Measurements from ENCODE around the gene PLCXD3.
A peak's percentile ranks its signal among the peaks of the same experiment; 100 is the strongest.
"Not testable (repeated sequence)": the region's sequence is repeated elsewhere in the genome, so short reads cannot be mapped to it uniquely, and the experiment has no call there.

PLCXD3 gene

DNA sequence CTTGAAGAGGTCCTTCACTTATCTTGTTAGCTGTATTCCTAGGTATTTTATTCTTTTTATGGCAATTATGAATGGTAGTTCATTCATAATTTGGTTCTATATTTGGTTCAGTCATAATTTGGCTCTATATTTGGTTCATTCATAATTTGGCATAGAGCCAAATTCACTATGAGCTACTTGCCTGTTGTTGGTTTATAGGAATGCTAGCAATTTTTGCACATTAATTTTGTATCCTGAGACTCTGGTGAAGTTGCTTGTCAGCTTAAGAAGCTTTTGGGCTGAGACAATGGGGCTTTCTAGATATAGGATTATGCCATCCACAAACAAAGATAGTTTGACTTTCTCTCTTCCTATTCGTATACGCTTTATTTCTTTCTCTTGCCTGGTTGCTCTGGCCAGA, 142.2 kb downstream of the PLCXD3 start:
- FAIRE-seq (no peak), DNase-seq (ENCODE audit: extremely low spot score, insufficient read length, low read depth) (no peak)

DNA sequence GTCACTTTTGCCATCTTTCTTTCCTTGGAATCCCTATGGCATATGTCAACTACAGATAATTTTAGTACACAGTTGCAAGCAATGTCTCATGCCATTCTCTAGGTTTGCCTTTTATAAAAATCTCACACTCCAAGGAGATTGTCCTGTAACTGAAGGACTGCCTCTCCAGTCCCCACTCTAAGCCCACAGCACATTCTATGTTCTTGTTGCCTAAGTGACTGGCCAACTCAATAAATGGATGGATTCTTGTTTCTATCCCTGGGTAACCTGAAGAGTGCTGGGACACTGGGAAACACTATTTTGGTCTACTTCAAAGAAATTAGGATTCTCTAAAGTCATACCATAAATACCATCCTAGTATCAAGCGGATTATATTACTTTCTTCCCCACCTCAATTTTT, 145.0 kb downstream of the PLCXD3 start:
- FAIRE-seq (no peak), DNase-seq (ENCODE audit: extremely low spot score, insufficient read length, low read depth) (no peak)

DNA sequence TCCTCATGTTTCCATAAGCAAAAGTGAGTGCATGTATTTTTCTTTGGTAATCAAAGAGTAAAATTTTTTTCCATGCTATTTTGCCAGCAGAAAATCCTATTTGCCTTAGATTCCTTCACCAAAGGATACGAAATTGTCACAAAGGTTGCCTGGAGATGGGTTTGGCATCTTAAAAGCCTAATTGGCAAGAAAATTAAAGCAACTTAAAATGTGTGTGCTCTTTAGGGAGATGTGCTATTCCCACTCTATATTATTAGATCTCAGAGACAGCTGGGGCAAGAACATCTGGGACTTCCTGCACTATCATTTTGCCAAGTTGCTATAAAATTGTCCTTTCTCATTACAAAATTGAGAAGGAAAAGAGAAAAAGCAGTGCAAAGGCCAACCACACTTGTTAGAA, 146.1 kb downstream of the PLCXD3 start:
- FAIRE-seq = no peak
- DNase-seq (ENCODE audit: extremely low spot score, insufficient read length, low read depth) = no peak

DNA sequence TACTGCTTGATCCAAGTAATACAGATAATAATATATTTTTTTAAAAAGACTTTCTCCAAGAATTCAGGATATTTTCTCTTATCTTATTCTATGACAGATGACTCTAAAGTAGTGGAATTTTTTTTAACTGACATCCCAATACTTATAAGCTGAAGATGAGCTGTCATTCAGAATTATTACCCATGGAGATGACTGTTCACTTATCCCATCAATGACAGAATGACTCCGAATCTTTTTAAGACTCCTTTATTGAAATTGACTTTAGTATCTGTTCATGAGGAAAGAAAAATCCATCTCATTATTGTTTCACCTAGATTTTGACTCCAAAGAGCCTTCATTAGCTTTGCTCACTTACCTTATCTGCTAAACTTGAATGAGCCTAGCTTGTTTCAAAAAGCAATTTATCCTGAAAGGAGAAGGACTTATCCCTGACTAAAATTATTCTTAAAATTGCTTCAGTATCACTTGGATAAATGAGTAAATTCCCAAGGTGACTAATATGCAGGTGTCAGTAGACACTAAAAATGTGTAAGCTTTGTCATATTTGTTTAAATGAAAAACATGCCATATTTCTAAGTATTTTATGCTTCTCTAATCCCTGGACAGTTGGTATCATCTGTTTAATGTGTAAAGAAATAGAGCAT, 146.9 kb downstream of the PLCXD3 start:
- FAIRE-seq (no peak), DNase-seq (ENCODE audit: extremely low spot score, insufficient read length, low read depth) (no peak)

DNA sequence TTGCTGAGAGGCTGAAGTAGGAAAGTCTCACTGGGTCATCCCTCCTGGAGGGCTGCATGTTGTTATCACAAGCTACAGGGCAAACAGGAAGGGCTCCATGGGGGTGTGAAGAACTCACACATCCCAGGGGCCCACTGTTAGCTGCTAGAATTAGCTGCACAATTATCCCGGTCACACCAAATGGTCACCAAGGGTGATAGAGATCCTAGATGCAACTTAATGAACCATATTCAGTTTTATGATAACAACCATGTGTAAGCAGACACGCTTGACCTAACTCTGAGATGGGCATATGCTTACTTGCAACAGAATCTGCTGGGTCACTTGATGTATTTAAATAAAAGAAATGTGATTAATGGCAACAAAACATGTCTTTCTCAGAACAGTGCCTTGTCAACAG, 153.6 kb downstream of the PLCXD3 start:
- DNase-seq (ENCODE audit: extremely low spot score, insufficient read length, low read depth) (no peak), FAIRE-seq (no peak)

DNA sequence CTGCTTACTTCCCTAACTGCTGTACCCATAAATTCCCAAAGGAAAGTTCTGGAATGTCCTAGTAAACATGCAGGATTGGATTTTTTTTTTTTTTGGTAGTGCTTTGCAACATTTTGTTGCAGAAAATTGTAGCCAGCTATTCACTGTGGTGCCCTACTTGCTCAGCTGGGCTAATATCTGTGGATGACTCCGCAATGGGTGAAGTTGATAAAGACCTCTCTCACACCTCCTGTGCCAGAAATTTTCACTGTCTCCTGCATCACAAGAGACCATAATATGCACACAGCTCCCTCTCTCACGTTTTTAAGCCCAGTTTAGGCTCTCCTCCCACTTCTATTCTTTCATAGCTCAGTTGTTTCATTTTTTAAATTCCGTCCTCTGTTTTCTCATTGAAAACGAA, 160.6 kb downstream of the PLCXD3 start:
- FAIRE-seq (no peak), DNase-seq (ENCODE audit: extremely low spot score, insufficient read length, low read depth) (no peak)

DNA sequence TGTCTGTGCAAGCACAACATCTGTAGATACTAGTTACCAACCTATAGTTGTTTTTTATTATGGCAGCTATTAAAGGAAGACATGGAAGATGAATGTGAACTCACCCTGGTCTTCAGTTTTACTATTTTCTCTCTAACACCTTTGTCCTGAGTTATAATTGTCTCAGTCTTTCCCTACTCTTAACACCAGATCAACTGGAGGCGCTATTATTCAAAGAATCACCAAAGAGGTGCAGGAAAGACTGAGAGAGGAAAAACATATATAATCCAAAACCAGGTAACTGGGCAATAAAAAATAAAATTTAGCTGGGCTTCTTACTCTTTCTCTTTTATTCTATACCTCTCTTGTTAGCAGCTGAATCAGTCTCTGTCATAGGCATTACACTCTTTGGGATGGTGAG, 162.8 kb downstream of the PLCXD3 start:
- FAIRE-seq (no peak), DNase-seq (ENCODE audit: extremely low spot score, insufficient read length, low read depth) (no peak)

DNA sequence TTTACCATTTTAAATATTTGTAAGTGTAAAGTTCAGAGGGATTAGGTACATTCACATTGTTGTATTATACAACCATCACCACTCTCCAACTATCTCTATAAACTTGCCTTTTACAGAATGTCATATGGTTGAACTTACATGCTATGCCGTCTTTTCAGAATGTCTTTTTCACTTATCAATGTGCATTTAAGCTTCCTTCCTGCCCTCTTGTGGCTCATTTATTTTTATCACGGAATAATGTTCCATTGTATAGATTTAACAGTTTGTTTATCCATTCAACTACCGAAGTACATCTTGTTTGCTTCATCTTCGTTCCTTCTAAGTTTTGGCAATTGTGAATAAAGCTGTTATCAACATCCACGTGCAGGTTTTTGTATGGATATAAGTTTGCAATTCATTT, 163.8 kb downstream of the PLCXD3 start:
- DNase-seq (ENCODE audit: extremely low spot score, insufficient read length, low read depth) (no peak), FAIRE-seq (no peak)

DNA sequence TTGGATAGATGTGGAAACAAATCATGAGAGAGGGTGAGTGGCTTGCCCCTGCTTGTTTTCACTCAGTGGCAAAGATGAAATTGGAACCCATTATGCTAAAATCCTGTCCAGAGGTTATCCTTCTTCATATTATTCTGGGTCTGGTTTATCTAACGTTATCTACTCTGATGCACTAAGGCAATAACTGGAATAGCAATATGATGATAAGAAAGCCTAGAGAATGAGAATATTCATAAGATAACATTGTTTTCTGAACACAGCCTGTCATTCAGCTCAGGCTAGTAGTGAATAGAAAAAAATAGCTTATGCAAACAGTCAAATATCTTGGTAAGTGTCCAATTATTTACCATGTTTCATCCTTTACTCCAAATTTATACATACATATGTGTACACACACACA, 165.1 kb downstream of the PLCXD3 start:
- DNase-seq (ENCODE audit: extremely low spot score, insufficient read length, low read depth) (no peak), FAIRE-seq (no peak)

DNA sequence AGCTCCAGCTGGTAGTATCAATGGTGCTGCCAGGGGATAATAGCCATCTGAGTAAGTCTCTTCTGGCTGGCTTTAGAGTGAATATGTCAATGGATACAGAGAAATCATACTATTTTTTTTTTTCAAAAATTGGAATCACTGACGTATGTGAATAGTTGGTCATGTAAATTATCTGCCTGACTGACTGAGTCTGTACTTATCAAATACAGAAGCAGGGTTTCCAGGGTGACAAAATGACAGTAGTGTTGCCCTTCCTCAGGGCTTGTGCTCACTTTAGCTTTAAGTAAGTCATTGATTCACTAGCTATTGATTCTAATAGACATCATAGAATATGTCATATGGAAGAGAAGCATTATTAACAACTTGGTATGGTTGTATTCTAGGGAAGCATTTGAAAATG, 171.1 kb downstream of the PLCXD3 start:
- DNase-seq (ENCODE audit: extremely low spot score, insufficient read length, low read depth) = no peak
- FAIRE-seq = no peak

DNA sequence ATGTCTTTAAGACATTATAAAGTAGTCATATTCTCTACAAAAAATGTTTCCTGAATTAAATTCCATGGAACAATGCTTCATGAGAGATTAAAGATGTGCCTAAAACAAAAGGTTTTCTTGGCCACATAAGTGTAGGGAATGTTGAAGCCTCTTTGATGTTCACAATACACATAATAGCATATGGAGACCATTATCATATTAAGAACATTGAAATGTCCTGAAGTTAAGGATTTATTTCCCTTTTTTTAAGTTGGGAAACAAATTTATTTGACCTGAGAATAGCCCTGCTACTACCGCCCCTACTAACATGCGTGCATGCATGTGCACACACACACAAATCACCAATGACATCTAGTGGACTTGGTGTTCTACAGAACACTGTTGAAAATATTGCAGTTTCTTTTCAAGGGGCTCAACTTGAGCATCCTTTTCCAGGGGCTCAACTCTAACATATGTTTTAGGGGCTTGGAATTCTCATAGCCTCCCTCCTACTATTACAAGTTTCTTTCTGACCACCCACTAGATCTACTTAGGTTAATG, 172.2 kb downstream of the PLCXD3 start:
- no peak for FAIRE-seq

DNA sequence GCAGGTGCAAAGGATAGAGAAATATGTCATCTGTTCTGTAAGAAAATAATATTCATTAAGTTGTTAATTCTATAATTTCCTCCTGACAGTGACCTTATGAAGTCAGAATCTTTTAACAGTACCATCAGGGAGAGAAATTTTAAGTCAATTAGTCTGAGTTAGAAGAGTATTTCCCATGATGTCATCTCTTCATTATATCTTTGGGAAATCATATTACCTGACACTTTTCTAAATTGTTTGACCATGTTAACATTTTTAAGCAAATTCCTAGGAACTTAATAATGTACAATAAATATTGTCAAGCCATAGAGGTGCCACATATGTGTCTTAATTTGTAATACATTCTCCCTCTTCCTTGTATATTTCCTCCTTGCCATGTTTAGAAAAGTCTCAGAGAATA, 172.7 kb downstream of the PLCXD3 start:
- DNase-seq (ENCODE audit: extremely low spot score, insufficient read length, low read depth) (no peak), FAIRE-seq (no peak)

More for the DNA sequence above, 172.2 kb downstream of the PLCXD3 start:
- DNase-seq (ENCODE audit: extremely low spot score, insufficient read length, low read depth) = no peak

DNA sequence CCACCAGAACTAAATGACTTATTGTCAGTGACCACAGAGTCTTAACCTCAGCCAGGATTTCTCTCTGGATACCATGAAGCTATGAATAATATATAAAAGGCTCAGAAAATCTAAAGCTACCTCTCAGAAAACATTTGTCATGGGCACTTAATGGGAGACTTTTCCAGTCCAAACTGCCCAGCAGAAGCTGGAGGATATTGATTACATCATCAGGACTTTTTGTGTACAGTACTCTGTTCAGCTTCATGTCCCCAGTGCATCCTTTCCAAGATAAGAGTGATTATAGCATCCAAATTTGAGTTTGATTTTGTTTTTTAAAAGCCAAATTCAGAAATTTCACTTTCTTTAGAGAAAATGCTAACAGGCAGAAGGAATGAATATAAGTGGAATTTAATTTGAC, 173.2 kb downstream of the PLCXD3 start:
- FAIRE-seq (no peak), DNase-seq (ENCODE audit: extremely low spot score, insufficient read length, low read depth) (no peak)

DNA sequence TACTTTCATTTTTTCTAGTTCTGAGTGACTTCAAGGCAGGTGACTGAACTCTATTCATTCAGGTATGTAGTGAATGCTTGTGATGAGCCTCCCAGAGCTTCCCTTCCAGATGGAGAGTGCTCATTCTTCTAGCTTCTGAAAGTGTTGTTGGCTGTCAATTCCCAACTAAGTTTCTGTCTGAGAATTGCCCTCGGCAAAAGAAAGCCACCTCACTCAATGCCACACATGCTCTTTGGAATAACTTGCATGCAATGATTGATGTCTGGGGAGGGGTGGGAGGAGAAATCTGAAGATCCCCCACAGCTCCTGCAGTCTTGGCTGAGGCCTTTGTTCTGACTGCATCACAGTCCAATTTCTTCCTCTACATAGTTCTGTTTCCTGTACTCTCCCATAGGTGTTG, 173.9 kb downstream of the PLCXD3 start:
- FAIRE-seq = no peak
- no peak for DNase-seq (ENCODE audit: extremely low spot score, insufficient read length, low read depth)

DNA sequence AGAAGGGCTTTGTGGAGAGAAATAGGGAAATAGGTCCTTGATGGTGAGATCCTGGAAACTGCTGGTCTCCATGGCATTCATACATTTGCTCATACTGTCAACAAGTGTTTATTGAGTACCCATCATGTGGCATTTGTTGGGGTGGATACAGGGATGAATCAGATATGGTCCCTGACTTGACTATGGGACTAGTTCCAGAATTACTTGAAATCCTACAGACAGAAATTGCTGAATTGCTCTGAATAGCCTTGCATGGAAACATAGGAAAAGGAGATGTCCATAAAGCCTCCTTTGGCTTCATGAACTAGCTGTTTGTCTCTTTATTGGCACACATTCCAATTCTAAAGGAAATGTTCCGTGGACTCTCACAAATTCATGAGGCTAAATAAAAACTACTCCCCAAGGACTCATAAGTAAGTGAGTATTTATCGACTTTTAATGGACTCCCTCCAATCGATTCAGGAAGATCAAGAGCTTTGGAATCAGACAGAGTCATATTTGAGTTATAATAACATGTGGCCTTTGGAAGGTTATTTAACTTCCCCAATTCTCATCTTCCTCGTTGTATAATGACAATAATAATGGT, 174.7 kb downstream of the PLCXD3 start:
- no peak for FAIRE-seq
- DNase-seq (ENCODE audit: extremely low spot score, insufficient read length, low read depth) = no peak

DNA sequence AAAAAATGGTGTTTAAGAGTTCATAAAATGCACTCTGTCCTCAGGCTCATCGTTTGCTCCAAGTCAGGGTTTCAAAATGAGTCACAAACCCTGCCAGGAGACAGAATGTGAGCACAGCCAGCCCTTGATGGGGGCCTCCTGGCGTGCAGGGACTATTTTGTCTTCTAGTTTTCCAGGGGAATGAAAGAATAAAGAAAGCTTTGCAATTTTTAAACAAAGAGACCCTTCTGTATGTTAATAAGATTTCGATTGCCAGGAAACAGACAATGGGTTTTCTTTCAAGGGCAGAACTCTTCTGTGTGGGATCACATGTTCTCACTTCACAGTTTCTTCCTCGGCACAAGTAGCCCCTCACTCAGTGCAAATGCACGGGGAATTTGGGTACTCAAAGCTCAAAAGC, 175.6 kb downstream of the PLCXD3 start:
- FAIRE-seq (peak; percentile 24), DNase-seq (ENCODE audit: extremely low spot score, insufficient read length, low read depth) (no peak)

DNA sequence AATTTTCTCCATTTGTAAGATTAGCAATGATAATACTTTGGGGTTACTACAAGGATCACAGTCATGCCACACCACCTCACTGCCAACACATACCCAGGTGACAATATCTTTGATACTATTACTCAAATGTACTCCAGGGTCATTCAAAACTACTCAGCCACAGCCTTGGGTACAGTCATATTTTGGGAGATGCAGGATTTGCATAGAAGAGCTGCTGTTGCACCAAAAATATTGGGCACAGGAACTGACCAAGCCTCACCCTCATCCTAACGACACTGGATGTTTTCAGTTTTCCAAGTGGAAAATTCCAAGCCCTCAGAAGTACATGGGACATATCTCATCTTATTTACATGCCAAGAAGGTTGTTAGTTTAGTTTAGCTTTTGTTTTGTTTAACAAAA, 176.2 kb downstream of the PLCXD3 start:
- no peak for DNase-seq (ENCODE audit: extremely low spot score, insufficient read length, low read depth)
- FAIRE-seq = no peak

DNA sequence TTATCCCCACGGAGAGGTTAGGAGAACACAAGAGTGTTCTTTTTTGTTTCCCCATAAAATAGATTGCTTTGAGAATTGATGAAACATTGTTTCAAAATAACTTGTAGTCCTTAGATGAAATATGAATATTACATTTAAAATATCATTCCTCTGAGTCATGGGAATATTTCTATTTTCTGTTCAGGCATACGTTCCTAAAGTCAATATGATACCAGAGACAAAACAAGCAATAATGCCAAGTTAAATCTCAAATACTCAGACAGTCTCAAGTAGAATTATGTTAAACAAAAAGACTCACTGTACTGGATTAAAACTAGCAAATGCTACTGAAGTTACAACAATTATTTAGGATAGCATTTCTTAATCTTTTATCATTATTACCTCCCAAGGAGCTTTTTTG, 185.3 kb downstream of the PLCXD3 start:
- no peak for FAIRE-seq

DNA sequence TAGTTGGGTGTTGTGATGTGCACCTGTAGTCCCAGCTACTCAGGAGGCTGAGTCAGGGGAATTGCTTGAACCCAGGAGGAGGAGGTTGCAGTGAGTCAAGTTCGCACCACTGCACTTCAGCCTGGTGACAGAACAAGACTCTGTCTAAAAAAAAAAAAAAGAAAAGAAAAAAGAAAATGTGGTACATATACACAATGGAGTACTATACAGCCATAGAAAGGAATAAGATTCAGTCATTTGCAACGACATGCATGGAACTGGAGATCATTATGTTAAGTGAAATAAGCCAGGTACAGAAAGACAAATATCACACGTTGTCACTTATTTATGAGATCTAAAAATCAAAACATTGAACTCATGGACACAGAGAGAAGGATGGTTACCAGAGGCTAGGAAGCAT, 187.6 kb downstream of the PLCXD3 start:
- FAIRE-seq; DNase-seq (ENCODE audit: extremely low spot score, insufficient read length, low read depth): not testable (repeated sequence)

More for the DNA sequence above, 185.3 kb downstream of the PLCXD3 start:
- no peak for DNase-seq (ENCODE audit: extremely low spot score, insufficient read length, low read depth)

DNA sequence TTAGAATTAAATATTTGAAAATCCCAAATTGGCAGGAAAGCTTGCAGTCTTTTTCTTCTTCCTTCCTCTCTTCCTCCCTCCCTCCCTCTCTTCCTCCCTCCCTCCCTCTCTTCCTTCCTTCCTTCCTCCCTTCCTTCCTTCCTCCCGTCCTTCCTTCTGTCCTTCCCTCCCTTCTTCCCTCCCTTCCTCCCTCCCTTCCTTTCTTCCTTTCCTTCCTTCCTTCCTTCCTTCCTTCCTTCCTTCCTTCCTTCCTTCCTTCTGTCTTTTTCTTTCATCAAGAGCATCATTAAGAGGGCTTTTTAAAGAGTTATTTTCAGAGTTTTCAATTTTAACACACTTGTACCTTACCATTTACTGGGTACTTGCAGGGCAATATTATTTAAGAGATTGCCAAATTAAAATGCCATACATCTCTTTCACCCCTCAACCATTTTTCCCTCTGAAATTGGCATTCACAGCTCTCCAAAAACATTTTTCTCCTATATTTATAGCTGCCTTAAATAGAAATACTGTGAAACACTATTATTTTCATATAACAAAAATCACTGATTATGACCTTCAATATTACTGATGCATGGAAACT, 197.8 kb downstream of the PLCXD3 start:
- DNase-seq (ENCODE audit: extremely low spot score, insufficient read length, low read depth) (no peak), FAIRE-seq (no peak)

DNA sequence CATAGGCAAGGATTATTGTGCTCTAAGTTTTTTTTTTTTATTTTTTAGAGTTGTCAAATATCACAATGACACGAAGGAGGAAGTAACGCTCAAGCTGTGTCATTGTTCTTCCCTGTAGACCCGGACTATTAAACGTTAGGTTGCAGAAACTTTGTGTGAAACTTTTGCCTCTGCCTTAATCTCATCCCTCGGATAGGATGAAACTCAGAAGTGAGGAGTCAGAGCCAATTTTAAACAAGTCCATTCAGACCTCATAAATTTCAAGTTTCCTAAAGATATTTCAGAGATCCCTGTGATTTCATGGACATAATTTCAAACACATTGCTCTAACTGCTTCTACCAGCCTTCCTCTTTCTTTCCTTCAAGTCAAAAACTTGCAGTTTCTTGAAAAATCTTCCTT, 198.3 kb downstream of the PLCXD3 start:
- no peak for DNase-seq (ENCODE audit: extremely low spot score, insufficient read length, low read depth)
- FAIRE-seq = no peak

DNA sequence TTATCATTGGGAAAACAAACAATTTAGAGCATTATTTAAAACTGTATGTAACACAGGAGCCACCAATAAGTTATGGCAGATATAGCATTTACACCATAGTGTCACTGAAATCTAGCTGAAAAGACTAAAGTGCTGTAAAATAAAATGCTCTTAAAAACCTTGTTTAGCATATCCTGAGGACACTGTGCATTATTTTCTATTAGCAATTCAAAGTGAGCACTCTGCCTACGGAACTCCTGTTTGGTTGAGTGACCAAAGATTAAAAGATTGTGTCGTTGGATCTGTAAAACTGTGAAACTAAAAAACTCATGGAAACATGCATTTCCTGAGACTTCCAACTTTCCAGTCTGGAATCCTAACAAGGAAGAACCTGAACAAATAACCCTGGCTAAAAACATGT, 201.1 kb downstream of the PLCXD3 start:
- no peak for FAIRE-seq
- DNase-seq (ENCODE audit: extremely low spot score, insufficient read length, low read depth) = no peak
